K562 (cell line): Measurements from ENCODE around the gene ZNF627. TPM values are rescaled to one million over a fixed set of nuclear protein-coding genes. Genes with fewer than 3 reads are reported as not detected.

Experiments
- BCOR ChIP-seq: fragments of 450-650 bp; IDR thresholded peaks from 2 replicates; pipeline ENCODE4 v1.6.1; 2016
- BRF2 ChIP-seq: IDR thresholded peaks from 3 replicates; pipeline ENCODE4 v1.6.1; 2011; ENCODE audit warnings: borderline replicate concordance, mild to moderate bottlenecking; ENCODE audit not compliant: insufficient read length, insufficient read depth
- CBX5 ChIP-seq: IDR thresholded peaks from 2 replicates; pipeline ENCODE4 v1.6.1; 2014; ENCODE audit warnings: low read depth, borderline replicate concordance
- CHD1 ChIP-seq: fragments of 200-600 bp; sonication (generic); IDR thresholded peaks from one replicate; pipeline ENCODE4 v1.6.1; 2012; ENCODE audit warnings: mild to moderate bottlenecking, moderate library complexity, low read length, inconsistent platforms
- CSDE1 ChIP-seq, 2 experiments: fragments of 450-650 bp; IDR thresholded peaks; 2 replicates each; pipeline ENCODE4 v1.6.1; 2016; ENCODE audit warnings: mild to moderate bottlenecking in 1 of 2
- EGR1 ChIP-seq: fragments of 450-650 bp; conservative IDR thresholded peaks from 2 replicates; pipeline ENCODE4 v1.6.1; 2017; ENCODE audit warnings: mild to moderate bottlenecking
- ESRRA ChIP-seq: fragments of 450-650 bp; IDR thresholded peaks from 2 replicates; pipeline ENCODE4 v1.6.1; 2014; ENCODE audit warnings: low read depth, mild to moderate bottlenecking, moderate library complexity, borderline replicate concordance
- FOXJ2 ChIP-seq: fragments of 200-800 bp; sonication (Bioruptor generic); IDR thresholded peaks from 2 replicates; pipeline ENCODE4 v1.6.1; 2016; ENCODE audit warnings: missing genetic modification characterization, missing compliant biosample characterization
- HBP1 ChIP-seq: fragments of 450-650 bp; formaldehyde crosslinking; IDR thresholded peaks from 2 replicates; pipeline ENCODE4 v1.4.0; 2022; ENCODE audit warnings: missing genetic modification characterization
- LEF1 ChIP-seq: fragments of 450-650 bp; IDR thresholded peaks from 2 replicates; pipeline ENCODE4 v1.6.1; 2016; ENCODE audit warnings: mild to moderate bottlenecking
- NONO ChIP-seq, 2 experiments: fragments of 200-400 bp in 1 of 2; fragments of 450-650 bp in 1 of 2; formaldehyde crosslinking in 1 of 2; IDR thresholded peaks; 2 replicates each; pipeline ENCODE4 v1.6.1; 2017; ENCODE audit warnings: low read depth in 2 of 2, mild to moderate bottlenecking in 2 of 2, moderate library complexity in 2 of 2, low read length in 1 of 2
- RNF2 ChIP-seq: sonication (generic); IDR thresholded peaks from 2 replicates; pipeline ENCODE4 v1.6.1; 2016
- SMARCE1 ChIP-seq: fragments of 450-650 bp; IDR thresholded peaks from 2 replicates; pipeline ENCODE4 v1.7.1; 2016; ENCODE audit warnings: mild to moderate bottlenecking
- THAP12 ChIP-seq: fragments of 250-450 bp; sonication (Bioruptor Pico); IDR thresholded peaks from 2 replicates; pipeline ENCODE4 v1.9.0; 2021; ENCODE audit warnings: mild to moderate bottlenecking, inconsistent platforms
- VEZF1 ChIP-seq: fragments of 200-800 bp; sonication (Bioruptor generic); IDR thresholded peaks from 2 replicates; pipeline ENCODE4 v1.6.1; 2017; ENCODE audit warnings: missing genetic modification characterization, missing compliant biosample characterization
- ZBTB8A ChIP-seq: fragments of 450-650 bp; IDR thresholded peaks from 2 replicates; pipeline ENCODE4 v1.6.1; 2018; ENCODE audit warnings: mild to moderate bottlenecking, moderate library complexity; ENCODE audit not compliant: partially characterized antibody
- ZKSCAN8 ChIP-seq: fragments of 200-800 bp; sonication (Bioruptor generic); IDR thresholded peaks from 2 replicates; pipeline ENCODE4 v1.6.1; 2016; ENCODE audit warnings: missing genetic modification characterization, missing compliant biosample characterization
- ZNF197 ChIP-seq: fragments of 200-800 bp; sonication (Bioruptor generic); IDR thresholded peaks from 2 replicates; pipeline ENCODE4 v1.6.1; 2016; ENCODE audit warnings: low read depth, missing genetic modification characterization, missing compliant biosample characterization
- ZNF436 ChIP-seq: fragments of 250-450, 450-650 bp; sonication (Bioruptor Pico); formaldehyde crosslinking; IDR thresholded peaks from 2 replicates; pipeline ENCODE4 v1.7.0; 2020; ENCODE audit warnings: mild to moderate bottlenecking
- ZNF707 ChIP-seq: fragments of 250-450 bp; sonication (Bioruptor Pico); conservative IDR thresholded peaks from 2 replicates; pipeline ENCODE4 v1.8.0; 2022; ENCODE audit warnings: inconsistent platforms, mild to moderate bottlenecking, moderate library complexity
- ZSCAN32 ChIP-seq: fragments of 450-650 bp; formaldehyde crosslinking; IDR thresholded peaks from 2 replicates; pipeline ENCODE4 v1.4.0; 2020; ENCODE audit warnings: mild to moderate bottlenecking, moderate library complexity
- polyA plus RNA-seq, 8 experiments: library from polyadenylated mRNA; depleted of rRNA in 4 of 8; stranded (reverse) in 5 of 8; unstranded in 3 of 8; fragments of >200 nt; fragmentation: Nextera tagmentation in 2 of 8; fragmentation: Illumina TruSeq in 1 of 8; extraction: Ambion mirVana in 2 of 8; extraction: Trizol in 1 of 8; gene quantifications; 2 replicates each; pipeline versions ENCODE4 v1.2.1 to v1.2.3, GENCODE V29; 2011 to 2014; ENCODE audit warnings: inconsistent platforms in 1 of 8, missing spikeins in 1 of 8
- total RNA-seq, 7 experiments: library from RNA; depleted of rRNA in 6 of 7; stranded (reverse); fragments of >200 nt in 6 of 7; fragmentation: Illumina TruSeq in 2 of 7; extraction: Trizol in 2 of 7; gene quantifications; 2 replicates each; pipeline versions ENCODE4 v1.2.1 to v1.2.3, GENCODE V29; 2011 to 2021; ENCODE audit warnings: low replicate concordance in 1 of 7

Gene ZNF627
- total and polyA plus RNA-seq, 9 of the 15 experiments (the other 6 are each of a cell fraction or from before 2014, with no cell fraction given): 6.4 to 19.9 (median 10.6) TPM

GRCh38 chr19:11597202-11598102 lies at the start of gene ZNF627 (continued):
- TF ChIP-seq ZNF436 (CRISPR knock-in tag) (no peak), ZSCAN32 (CRISPR knock-in tag) (no peak), SMARCE1 (no peak), LEF1 (peak; percentile 85), VEZF1 (CRISPR knock-in tag) (peak; percentile 68), CBX5 (no peak), FOXJ2 (tag) (peak; percentile 83; the same call in 1 of the 2 replicates), BCOR (peak; percentile 37; the same call in 1 of the 2 replicates), CHD1 (peak; percentile 87), RNF2 (peak; percentile 66), THAP12 (CRISPR knock-in tag) (peak; percentile 83), ZNF197 (CRISPR knock-in tag) (no peak), CSDE1 (IDR thresholded peaks at IDR 0.05) (peak in 1 of 2 experiments; percentile 22; a peak in 1 of 4 replicates), ESRRA (peak; percentile 51; the same call in 1 of the 2 replicates), ZKSCAN8 (CRISPR knock-in tag) (no peak), HBP1 (CRISPR knock-in tag) (peak; percentile 84), BRF2 (no peak), ZBTB8A (no peak), EGR1 (peak; percentile 68), NONO (IDR thresholded peaks at IDR 0.05; ENCODE audit: low read depth in 2 of 2, low read length in 1 of 2) (0 out of 4 replicates have a peak, but pooled peaks of 1 of the 2 experiments have one; percentile 73), ZNF707 (CRISPR knock-in tag) (no peak)
